Ammon's horn (tissue), 1 donor: Measurements from ENCODE around the gene TAB3.

Source experiments
- DNase-seq: peaks from one replicate; pipeline ENCODE4 v3.0.0-alpha.2; 2016; ENCODE audit warnings: low spot score

Gene TAB3

GRCh38 chrX:30883138-30883537 lies 5.9 kb downstream of the TAB3 start:
- no peak for DNase-seq

GRCh38 chrX:30881797-30882196 lies 7.3 kb downstream of the TAB3 start:
- DNase-seq, result no peak

GRCh38 chrX:30881390-30881789 lies 7.7 kb downstream of the TAB3 start:
- DNase-seq, result no peak

- DNase-seq, result no peak
Measured at GRCh38 chrX:30880058-30880457, 9.0 kb downstream of the TAB3 start.

GRCh38 chrX:30876367-30876766 lies 12.7 kb downstream of the TAB3 start:
- no peak for DNase-seq

- no peak for DNase-seq
Measured at GRCh38 chrX:30875957-30876356, 13.1 kb downstream of the TAB3 start.

- DNase-seq, result no peak
Measured at GRCh38 chrX:30874851-30875250, 14.2 kb downstream of the TAB3 start.

- no peak for DNase-seq
Measured at GRCh38 chrX:30870572-30870971, 18.5 kb downstream of the TAB3 start.

GRCh38 chrX:30865612-30866011 lies 23.4 kb downstream of the TAB3 start:
- DNase-seq, result no peak

- no peak for DNase-seq
Measured at GRCh38 chrX:30865015-30865414, 24.0 kb downstream of the TAB3 start.

GRCh38 chrX:30864383-30864785 lies 24.7 kb downstream of the TAB3 start:
- peak; percentile 5 for DNase-seq

GRCh38 chrX:30863974-30864373 lies 25.1 kb downstream of the TAB3 start:
- no peak for DNase-seq

GRCh38 chrX:30858098-30858497 lies 31.0 kb downstream of the TAB3 start:
- no peak for DNase-seq

- DNase-seq, result no peak
Measured at GRCh38 chrX:30851449-30851848, 37.6 kb downstream of the TAB3 start.

- DNase-seq, result no peak
Measured at GRCh38 chrX:30835373-30835772, 53.7 kb downstream of the TAB3 start.

GRCh38 chrX:30833896-30834295 lies 55.2 kb downstream of the TAB3 start:
- no peak for DNase-seq

GRCh38 chrX:30831082-30831481 lies 58.0 kb downstream of the TAB3 start:
- no peak for DNase-seq

GRCh38 chrX:30830326-30830943 lies 58.6 kb downstream of the TAB3 start:
- no peak for DNase-seq

GRCh38 chrX:30824275-30824674 lies 64.8 kb downstream of the TAB3 start:
- no peak for DNase-seq

GRCh38 chrX:30822764-30823163 lies 66.3 kb downstream of the TAB3 start:
- no peak for DNase-seq

- no peak for DNase-seq
Measured at GRCh38 chrX:30822068-30822681, 66.9 kb downstream of the TAB3 start.

GRCh38 chrX:30821116-30821515 lies 67.9 kb downstream of the TAB3 start:
- no peak for DNase-seq

GRCh38 chrX:30819080-30819479 lies 70.0 kb downstream of the TAB3 start:
- DNase-seq, result no peak

- no peak for DNase-seq
Measured at GRCh38 chrX:30816079-30816478, 73.0 kb downstream of the TAB3 start.
